ENCODE data around the gene CDK18.

Gene CDK18

DNA sequence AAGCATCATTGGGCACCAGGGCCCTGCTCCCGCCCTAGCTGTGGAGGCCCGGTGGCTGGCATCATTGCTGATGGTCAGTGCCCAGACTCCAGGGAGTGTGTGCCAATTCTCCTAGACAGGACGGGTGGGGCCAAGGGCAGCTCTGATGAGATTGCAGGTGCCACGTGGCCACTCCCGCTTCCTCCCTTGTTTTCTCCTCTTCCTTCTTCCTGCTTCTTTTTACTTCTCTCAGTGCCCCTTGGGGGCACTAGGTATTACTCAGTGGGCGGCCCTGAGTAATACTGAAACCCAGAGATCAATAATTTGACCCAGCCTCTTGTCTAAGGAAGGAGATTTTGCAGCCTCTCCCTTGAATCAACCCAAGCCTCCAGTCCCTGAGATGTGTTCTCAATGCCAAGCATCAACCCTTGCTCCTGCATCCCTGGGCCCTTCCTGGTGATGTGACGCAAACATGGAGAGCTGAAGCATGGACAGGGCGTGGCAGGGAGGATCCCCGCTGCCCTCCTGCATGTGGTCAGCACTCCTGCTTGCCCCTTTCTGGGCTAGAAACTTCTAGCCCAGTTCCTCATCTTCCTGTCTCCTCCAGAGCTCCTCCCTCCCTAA lies 32.4 kb downstream of the CDK18 start:
- TF ChIP-seq, protein P1, sequence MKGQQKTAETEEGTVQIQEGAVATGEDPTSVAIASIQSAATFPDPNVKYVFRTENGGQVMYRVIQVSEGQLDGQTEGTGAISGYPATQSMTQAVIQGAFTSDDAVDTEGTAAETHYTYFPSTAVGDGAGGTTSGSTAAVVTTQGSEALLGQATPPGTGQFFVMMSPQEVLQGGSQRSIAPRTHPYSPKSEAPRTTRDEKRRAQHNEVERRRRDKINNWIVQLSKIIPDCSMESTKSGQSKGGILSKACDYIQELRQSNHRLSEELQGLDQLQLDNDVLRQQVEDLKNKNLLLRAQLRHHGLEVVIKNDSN (IDR thresholded peaks at IDR 0.05), result 0 out of 2 replicates have a peak, but pooled peaks have one; percentile 38
- no peak for TF ChIP-seq TCF12 (IDR thresholded peaks at IDR 0.05; ENCODE audit: low read depth)
- TF ChIP-seq TAF1 (IDR thresholded peaks at IDR 0.05; ENCODE audit: low read depth), result no peak

DNA sequence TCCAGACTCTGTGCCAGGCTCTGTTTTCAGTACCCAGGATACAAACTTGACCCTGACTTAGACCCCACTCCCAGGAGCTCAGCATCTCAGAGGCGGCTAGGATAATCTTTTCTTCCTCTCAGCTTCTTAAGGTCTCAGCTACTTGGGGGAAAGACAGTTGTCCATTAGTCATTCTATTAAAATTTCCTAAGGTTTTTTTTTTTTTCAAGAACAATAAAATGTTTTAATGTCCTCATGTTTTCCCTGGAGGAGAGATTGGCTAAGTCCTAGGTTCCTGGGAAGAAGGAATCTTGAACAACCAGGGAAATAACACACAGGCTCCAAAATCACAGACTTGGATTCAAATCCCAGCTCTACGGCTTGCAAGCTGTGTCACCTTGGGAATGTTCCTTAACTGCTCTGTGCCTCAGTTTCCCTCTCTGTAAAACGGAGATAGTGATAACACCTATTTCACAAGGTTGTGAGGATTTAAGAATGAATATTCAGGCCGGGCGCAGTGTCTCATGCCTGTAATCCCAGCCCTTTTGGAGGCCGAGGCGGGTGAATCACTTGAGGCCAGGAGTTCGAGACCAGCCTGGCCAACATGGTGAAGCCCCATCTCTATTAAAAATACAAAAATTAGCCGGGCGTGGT lies 33.0 kb downstream of the CDK18 start:
- TF ChIP-seq, protein P2, sequence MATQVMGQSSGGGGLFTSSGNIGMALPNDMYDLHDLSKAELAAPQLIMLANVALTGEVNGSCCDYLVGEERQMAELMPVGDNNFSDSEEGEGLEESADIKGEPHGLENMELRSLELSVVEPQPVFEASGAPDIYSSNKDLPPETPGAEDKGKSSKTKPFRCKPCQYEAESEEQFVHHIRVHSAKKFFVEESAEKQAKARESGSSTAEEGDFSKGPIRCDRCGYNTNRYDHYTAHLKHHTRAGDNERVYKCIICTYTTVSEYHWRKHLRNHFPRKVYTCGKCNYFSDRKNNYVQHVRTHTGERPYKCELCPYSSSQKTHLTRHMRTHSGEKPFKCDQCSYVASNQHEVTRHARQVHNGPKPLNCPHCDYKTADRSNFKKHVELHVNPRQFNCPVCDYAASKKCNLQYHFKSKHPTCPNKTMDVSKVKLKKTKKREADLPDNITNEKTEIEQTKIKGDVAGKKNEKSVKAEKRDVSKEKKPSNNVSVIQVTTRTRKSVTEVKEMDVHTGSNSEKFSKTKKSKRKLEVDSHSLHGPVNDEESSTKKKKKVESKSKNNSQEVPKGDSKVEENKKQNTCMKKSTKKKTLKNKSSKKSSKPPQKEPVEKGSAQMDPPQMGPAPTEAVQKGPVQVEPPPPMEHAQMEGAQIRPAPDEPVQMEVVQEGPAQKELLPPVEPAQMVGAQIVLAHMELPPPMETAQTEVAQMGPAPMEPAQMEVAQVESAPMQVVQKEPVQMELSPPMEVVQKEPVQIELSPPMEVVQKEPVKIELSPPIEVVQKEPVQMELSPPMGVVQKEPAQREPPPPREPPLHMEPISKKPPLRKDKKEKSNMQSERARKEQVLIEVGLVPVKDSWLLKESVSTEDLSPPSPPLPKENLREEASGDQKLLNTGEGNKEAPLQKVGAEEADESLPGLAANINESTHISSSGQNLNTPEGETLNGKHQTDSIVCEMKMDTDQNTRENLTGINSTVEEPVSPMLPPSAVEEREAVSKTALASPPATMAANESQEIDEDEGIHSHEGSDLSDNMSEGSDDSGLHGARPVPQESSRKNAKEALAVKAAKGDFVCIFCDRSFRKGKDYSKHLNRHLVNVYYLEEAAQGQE (IDR thresholded peaks at IDR 0.05; ENCODE audit: low read depth), result no peak
- TF ChIP-seq YY1 (IDR thresholded peaks at IDR 0.05; ENCODE audit: low read depth), result no peak
- TF ChIP-seq CEBPB (IDR thresholded peaks at IDR 0.05), result no peak
- no peak for TF ChIP-seq TEAD4 (IDR thresholded peaks at IDR 0.05)
- no peak for TF ChIP-seq FOXM1 (IDR thresholded peaks at IDR 0.05; ENCODE audit: borderline replicate concordance, low read depth)
- TF ChIP-seq RAD21 (IDR thresholded peaks at IDR 0.05; ENCODE audit: low read depth), result no peak
- TF ChIP-seq TCF12 (IDR thresholded peaks at IDR 0.05; ENCODE audit: low read depth), result no peak
- no peak for TF ChIP-seq CREB1 (IDR thresholded peaks at IDR 0.05; ENCODE audit: low read depth)
- no peak for TF ChIP-seq EGR1 (IDR thresholded peaks at IDR 0.05)
- TF ChIP-seq NFIC (IDR thresholded peaks at IDR 0.05), result no peak
- no peak for TF ChIP-seq TAF1 (IDR thresholded peaks at IDR 0.05; ENCODE audit: low read depth)
- no peak for TF ChIP-seq EP300 (IDR thresholded peaks at IDR 0.05; ENCODE audit: borderline replicate concordance)
- TF ChIP-seq, protein P1 (IDR thresholded peaks at IDR 0.05), result no peak
- no peak for TF ChIP-seq ZBTB7A (IDR thresholded peaks at IDR 0.05; ENCODE audit: low read depth)
- TF ChIP-seq, protein P3, sequence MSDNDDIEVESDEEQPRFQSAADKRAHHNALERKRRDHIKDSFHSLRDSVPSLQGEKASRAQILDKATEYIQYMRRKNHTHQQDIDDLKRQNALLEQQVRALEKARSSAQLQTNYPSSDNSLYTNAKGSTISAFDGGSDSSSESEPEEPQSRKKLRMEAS (IDR thresholded peaks at IDR 0.05), result no peak

DNA sequence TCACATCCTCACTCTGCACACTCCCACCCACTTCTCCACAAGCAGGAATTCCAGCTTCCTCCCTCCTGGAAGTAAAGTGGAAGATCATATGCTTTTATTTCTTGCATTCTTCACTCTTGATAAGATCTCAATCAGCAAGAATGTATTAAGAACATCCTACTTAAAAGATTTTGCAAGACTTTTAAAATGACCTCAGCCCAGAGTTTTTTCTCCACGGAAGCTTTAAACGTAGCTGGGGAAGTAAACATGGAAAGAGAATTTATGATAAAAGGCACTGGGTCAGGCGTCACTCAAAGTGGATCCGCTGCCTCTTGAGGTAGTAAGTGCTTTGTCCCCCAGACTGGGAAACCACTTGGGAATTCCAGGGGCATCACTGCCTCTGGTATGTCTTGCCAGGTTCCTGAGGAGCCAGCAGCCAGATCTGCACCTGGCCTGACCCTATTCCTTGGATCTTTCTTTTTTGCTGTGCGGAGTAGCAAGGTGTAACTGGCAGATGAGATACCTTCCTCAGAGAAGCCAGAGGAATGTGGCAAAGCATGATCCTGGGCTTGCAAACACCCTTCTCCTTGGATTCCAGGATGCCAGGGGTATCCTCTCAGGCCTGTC lies 33.9 kb downstream of the CDK18 start:
- no peak for TF ChIP-seq TAF1 (IDR thresholded peaks at IDR 0.05; ENCODE audit: low read depth)
- TF ChIP-seq CEBPB (IDR thresholded peaks at IDR 0.05), result no peak

DNA sequence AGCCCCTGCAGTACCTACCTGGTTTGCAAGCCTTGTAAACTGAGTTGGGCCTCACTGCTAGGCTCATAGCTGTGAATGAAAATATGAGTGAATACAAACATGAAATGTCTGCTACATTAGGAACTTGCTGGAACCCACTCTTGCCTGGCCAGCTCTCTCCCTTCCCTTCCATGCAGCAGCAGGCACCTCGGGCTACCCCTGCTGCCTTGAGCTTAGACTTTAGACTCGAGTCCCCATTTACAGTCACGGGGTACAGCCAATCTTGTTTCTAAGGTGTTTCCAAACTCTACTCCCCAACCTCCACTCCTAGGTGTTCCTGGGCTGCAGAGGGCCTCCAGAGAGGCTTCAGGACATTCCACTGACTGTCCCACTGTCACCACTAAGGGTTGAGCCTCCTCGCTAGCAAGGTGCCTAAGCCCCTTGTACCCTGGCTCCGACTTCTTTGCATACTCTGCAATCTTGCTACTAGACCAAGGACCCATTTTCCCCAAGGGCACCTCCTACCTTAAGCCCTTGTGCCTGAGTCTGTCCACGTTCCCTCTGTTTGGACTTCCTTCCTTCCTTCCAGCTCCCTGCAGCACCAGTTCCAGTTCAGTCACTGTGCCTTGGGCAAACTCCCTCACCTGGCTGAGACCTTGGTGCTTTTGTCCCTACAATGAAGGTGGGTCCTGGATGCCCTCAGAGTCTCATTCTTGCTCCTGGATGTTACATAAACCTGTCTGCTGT lies 36.9 kb downstream of the CDK18 start:
- TF ChIP-seq YY1 (IDR thresholded peaks at IDR 0.05; ENCODE audit: low read depth) (no peak), NFIC (IDR thresholded peaks at IDR 0.05) (no peak), CREB1 (IDR thresholded peaks at IDR 0.05; ENCODE audit: low read depth) (no peak), TEAD4 (IDR thresholded peaks at IDR 0.05) (no peak), RAD21 (IDR thresholded peaks at IDR 0.05; ENCODE audit: low read depth) (no peak), TAF1 (IDR thresholded peaks at IDR 0.05; ENCODE audit: low read depth) (no peak), CEBPB (IDR thresholded peaks at IDR 0.05) (no peak), TCF12 (IDR thresholded peaks at IDR 0.05; ENCODE audit: low read depth) (no peak), EP300 (IDR thresholded peaks at IDR 0.05; ENCODE audit: borderline replicate concordance) (no peak), EGR1 (IDR thresholded peaks at IDR 0.05) (no peak), FOXM1 (IDR thresholded peaks at IDR 0.05; ENCODE audit: borderline replicate concordance, low read depth) (no peak), ZBTB7A (IDR thresholded peaks at IDR 0.05; ENCODE audit: low read depth) (no peak)
- TF ChIP-seq, protein P2 (IDR thresholded peaks at IDR 0.05; ENCODE audit: low read depth), result no peak
- TF ChIP-seq, protein P3 (IDR thresholded peaks at IDR 0.05), result no peak
- TF ChIP-seq, protein P1 (IDR thresholded peaks at IDR 0.05), result no peak

DNA sequence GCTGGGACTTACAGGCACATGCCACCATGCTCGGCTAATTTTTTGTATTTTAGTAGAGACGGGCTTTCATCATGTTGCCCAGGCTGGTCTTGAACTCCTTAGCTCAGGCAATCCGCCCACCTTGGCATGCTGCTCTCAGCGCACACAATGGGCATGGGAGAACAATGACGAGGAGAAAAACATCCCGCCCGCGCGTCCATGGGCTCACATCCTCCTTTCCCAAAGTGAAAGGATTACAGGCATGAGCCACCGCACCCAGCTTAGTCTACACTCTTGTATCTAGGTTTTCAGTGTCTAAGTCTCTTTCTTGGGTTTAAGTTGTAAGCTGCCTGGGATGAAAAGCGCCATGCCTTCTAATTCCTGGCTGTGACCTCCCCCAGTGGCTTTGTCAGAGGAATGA lies 37.9 kb downstream of the CDK18 start:
- TF ChIP-seq, protein P3 (IDR thresholded peaks at IDR 0.05), result no peak
- TF ChIP-seq, protein P2 (IDR thresholded peaks at IDR 0.05; ENCODE audit: low read depth), result no peak
- TF ChIP-seq ZBTB7A (IDR thresholded peaks at IDR 0.05; ENCODE audit: low read depth), result no peak
- TF ChIP-seq NFIC (IDR thresholded peaks at IDR 0.05), result no peak
- no peak for TF ChIP-seq TAF1 (IDR thresholded peaks at IDR 0.05; ENCODE audit: low read depth)
- TF ChIP-seq TEAD4 (IDR thresholded peaks at IDR 0.05), result no peak
- TF ChIP-seq EP300 (IDR thresholded peaks at IDR 0.05; ENCODE audit: borderline replicate concordance), result no peak
- TF ChIP-seq EGR1 (IDR thresholded peaks at IDR 0.05), result no peak
- TF ChIP-seq FOXM1 (IDR thresholded peaks at IDR 0.05; ENCODE audit: borderline replicate concordance, low read depth), result no peak
- TF ChIP-seq CEBPB (IDR thresholded peaks at IDR 0.05), result no peak
- TF ChIP-seq RAD21 (IDR thresholded peaks at IDR 0.05; ENCODE audit: low read depth), result no peak
- no peak for TF ChIP-seq YY1 (IDR thresholded peaks at IDR 0.05; ENCODE audit: low read depth)
- no peak for TF ChIP-seq TCF12 (IDR thresholded peaks at IDR 0.05; ENCODE audit: low read depth)
- no peak for TF ChIP-seq CREB1 (IDR thresholded peaks at IDR 0.05; ENCODE audit: low read depth)
- TF ChIP-seq, protein P1 (IDR thresholded peaks at IDR 0.05), result no peak
